Measurements from ENCODE around the gene NR3C2. TPM values are rescaled to one million over a fixed set of nuclear protein-coding genes. Genes with fewer than 3 reads are reported as not detected.
A peak's percentile ranks its signal among the peaks of the same experiment; 100 is the strongest.

Gene NR3C2
- total RNA-seq, 2 experiments from 2014 or later, result 6.1 to 6.4 TPM

DNA sequence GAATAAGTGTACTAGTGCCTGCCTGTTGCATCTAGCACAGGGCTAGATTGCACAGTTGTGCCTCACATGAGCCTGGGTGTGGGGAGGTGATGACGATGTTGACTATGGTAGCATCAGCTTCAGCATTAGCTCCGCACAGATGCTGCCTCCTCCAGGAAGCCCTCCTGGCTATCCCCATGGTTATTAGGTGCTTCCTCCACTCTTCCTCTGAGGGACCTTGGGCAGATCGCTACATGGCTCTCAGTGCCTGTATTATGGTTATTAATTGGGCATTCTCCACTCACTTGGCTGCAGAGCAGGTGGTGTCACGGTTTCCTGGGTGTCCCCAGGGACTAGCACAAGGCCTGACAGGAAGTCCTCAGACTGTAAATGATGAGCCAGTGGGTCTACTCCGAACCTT, 384.7 kb downstream of the NR3C2 start:
- Mint-ChIP-seq H3K36me3 (ENCODE audit: low read depth) (peaks cover 3% of the 10 kb centered on the region), H3K4me3 (no peak overlapping the region), H3K27me3 (no peaks in the 10 kb centered on the region), H3K9me3 (no peaks in the 10 kb centered on the region), H3K4me1 (ENCODE audit: low read depth) (peaks cover 88% of the 10 kb centered on the region), H3K27ac (peak overlapping the region; percentile 47)
- no peak for ATAC-seq
- DNase-seq, result no peak
- POLR2A ChIA-PET, result no interaction called here
- intact Hi-C loops (cut with micrococcal nuclease), result loop anchor here (5.0 kb wide), 1 partner anchor 385 kb away; the partner anchor contains the start of gene NR3C2
- CTCF ChIA-PET, result interaction anchor here (1.0 to 1.9 kb wide), 9 partner anchors 12 to 620 kb away, joined by 3 to 12 read pairs (median 3); no protein-coding TSS in a partner anchor
- TF ChIP-seq, protein P1, sequence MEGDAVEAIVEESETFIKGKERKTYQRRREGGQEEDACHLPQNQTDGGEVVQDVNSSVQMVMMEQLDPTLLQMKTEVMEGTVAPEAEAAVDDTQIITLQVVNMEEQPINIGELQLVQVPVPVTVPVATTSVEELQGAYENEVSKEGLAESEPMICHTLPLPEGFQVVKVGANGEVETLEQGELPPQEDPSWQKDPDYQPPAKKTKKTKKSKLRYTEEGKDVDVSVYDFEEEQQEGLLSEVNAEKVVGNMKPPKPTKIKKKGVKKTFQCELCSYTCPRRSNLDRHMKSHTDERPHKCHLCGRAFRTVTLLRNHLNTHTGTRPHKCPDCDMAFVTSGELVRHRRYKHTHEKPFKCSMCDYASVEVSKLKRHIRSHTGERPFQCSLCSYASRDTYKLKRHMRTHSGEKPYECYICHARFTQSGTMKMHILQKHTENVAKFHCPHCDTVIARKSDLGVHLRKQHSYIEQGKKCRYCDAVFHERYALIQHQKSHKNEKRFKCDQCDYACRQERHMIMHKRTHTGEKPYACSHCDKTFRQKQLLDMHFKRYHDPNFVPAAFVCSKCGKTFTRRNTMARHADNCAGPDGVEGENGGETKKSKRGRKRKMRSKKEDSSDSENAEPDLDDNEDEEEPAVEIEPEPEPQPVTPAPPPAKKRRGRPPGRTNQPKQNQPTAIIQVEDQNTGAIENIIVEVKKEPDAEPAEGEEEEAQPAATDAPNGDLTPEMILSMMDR (IDR thresholded peaks at IDR 0.05), result no peak

DNA sequence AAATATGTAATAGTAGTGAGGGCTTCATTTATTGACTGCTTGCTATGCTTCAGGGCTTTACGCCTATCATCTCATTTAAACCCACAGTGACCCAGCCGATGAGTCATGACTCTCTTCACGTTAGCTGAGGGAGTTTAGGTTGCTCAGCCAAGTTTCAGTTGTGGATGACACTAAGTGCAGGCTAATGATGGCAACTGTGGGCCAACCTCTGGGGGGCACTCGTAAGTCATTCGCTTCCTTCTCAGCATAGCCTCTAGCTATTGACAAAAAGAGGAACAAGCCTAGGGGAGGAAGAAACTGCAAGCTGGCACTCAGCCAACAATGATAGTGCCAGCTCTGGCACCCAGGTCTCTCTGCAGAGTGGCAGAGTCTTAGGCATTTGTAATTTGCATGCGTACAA, 385.3 kb downstream of the NR3C2 start:
- Mint-ChIP-seq H3K27me3 (no peaks in the 10 kb centered on the region), H3K27ac (peak overlapping the region; percentile 78), H3K36me3 (ENCODE audit: low read depth) (peaks cover 3% of the 10 kb centered on the region), H3K4me1 (ENCODE audit: low read depth) (peaks cover 90% of the 10 kb centered on the region), H3K9me3 (no peaks in the 10 kb centered on the region), H3K4me3 (no peak overlapping the region)
- CTCF ChIA-PET, result interaction anchor here (1.0 to 1.9 kb wide), 13 partner anchors 10 to 621 kb away, joined by 3 to 12 read pairs (median 3); no protein-coding TSS in a partner anchor
- POLR2A ChIA-PET, result interaction anchor here (1.4 kb wide), 2 partner anchors 13 to 386 kb away, joined by 3 to 4 read pairs; no protein-coding TSS in a partner anchor
- TF ChIP-seq, protein P1 (IDR thresholded peaks at IDR 0.05), result peak; percentile 49
- ATAC-seq (peak; percentile 86), DNase-seq (peak; percentile 92)
- intact Hi-C loops (cut with micrococcal nuclease), result loop anchor here (5.0 kb wide), 1 partner anchor 385 kb away; the partner anchor contains the start of gene NR3C2

DNA sequence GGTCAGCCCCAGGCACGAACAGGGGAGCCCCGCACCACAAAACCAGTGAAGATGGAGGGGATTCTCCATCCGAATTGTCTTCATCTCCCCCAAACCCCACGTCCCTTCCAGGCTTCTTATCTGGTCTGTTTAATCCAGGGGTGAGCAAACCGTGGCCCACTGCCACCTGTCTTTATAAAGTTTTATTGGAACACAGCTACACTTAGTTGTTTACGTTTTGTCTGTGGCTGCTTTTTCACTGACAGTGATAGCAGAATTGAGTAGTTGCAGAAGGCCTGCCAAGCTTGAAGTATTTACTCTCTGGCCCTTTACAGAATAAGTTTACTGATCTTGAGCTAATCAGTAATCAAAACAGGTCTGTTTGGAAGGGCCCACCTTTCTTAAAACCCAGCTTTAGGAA, 386.4 kb downstream of the NR3C2 start:
- peak overlapping the region; percentile 55 for H3K27ac Mint-ChIP-seq
- intact Hi-C loops (cut with micrococcal nuclease), result loop anchor here (5.0 kb wide), 1 partner anchor 386 kb away; the partner anchor contains the start of gene NR3C2

DNA sequence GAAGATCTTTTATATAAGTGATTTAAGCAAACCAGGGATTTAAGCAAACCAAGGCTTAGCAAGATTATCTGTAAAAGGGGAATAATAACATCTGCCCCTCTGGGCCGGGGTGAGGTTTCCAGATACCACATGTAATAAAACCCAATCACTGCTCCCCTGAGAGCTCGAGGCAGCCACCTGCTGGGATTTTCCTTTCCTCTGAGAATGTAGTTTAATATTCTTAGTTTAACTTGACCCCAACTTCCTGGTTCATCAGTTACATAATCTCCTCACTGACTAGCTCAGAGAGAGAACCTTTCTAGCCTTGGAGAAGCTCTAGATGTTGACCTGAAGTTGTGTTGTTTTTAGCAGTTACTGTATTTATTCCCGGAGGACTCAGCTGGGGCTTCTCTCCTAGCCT, 387.9 kb downstream of the NR3C2 start:
- H3K36me3 Mint-ChIP-seq (ENCODE audit: low read depth), result peaks cover 5% of the 10 kb centered on the region
- DNase-seq (peak; percentile 21), ATAC-seq (no peak)
- no peaks in the 10 kb centered on the region for H3K9me3 Mint-ChIP-seq
- H3K4me1 Mint-ChIP-seq (ENCODE audit: low read depth), result peaks cover 86% of the 10 kb centered on the region
- ChIA-PET CTCF (interaction anchor here (0.9 kb wide), 1 partner anchor 362 kb away, joined by 3 read pairs; no protein-coding TSS in a partner anchor), POLR2A (no interaction called here)
- no peaks in the 10 kb centered on the region for H3K27me3 Mint-ChIP-seq
- intact Hi-C loops (cut with micrococcal nuclease), result no loop called here
- peak overlapping the region; percentile 31 for H3K27ac Mint-ChIP-seq
- TF ChIP-seq, protein P1 (IDR thresholded peaks at IDR 0.05), result no peak
- H3K4me3 Mint-ChIP-seq, result no peak overlapping the region

More for the DNA sequence above, 386.4 kb downstream of the NR3C2 start:
- H3K9me3 Mint-ChIP-seq, result no peaks in the 10 kb centered on the region
- TF ChIP-seq, protein P1 (IDR thresholded peaks at IDR 0.05), result no peak
- ChIA-PET CTCF (interaction anchor here (1.0 to 1.9 kb wide), 9 partner anchors 10 to 381 kb away, joined by 3 to 12 read pairs (median 3); no protein-coding TSS in a partner anchor), POLR2A (interaction anchor here (1.4 kb wide), 2 partner anchors 12 to 387 kb away, joined by 3 to 4 read pairs; no protein-coding TSS in a partner anchor)
- H3K36me3 Mint-ChIP-seq (ENCODE audit: low read depth), result peaks cover 3% of the 10 kb centered on the region
- DNase-seq, result no peak
- H3K27me3 Mint-ChIP-seq, result no peaks in the 10 kb centered on the region
- no peak for ATAC-seq
- H3K4me1 Mint-ChIP-seq (ENCODE audit: low read depth), result peaks cover 92% of the 10 kb centered on the region
- no peak overlapping the region for H3K4me3 Mint-ChIP-seq
